Parathyroid adenoma (tissue), 2 donors: Measurements from ENCODE around the gene GALNT17.

Experiments used
- H2AFZ ChIP-seq: fragments of 300-600 bp; sonication (generic); one replicate; pipeline ENCODE4 v1.7.0; 2017; ENCODE audit warnings: antibody characterized with exemption, mild to moderate bottlenecking
- H3K27ac ChIP-seq: fragments of 300-600 bp; sonication (generic); one replicate; pipeline ENCODE4 v1.7.0; 2017
- H3K27me3 ChIP-seq: fragments of 300-600 bp; sonication (generic); one replicate; pipeline ENCODE4 v1.7.0; 2017; ENCODE audit warnings: low read length; ENCODE audit not compliant: control insufficient read depth, insufficient read depth
- H3K36me3 ChIP-seq: fragments of 300-600 bp; sonication (generic); one replicate; pipeline ENCODE4 v1.7.0; 2017; ENCODE audit warnings: low read length; ENCODE audit not compliant: control insufficient read depth, insufficient read depth
- H3K4me1 ChIP-seq: fragments of 300-600 bp; sonication (generic); one replicate; pipeline ENCODE4 v1.7.0; 2017; ENCODE audit warnings: control low read depth
- H3K4me2 ChIP-seq: fragments of 300-600 bp; sonication (generic); one replicate; pipeline ENCODE4 v1.7.0; 2017; ENCODE audit warnings: low read length
- H3K4me3 ChIP-seq: fragments of 300-600 bp; sonication (generic); one replicate; pipeline ENCODE4 v1.7.0; 2017; ENCODE audit warnings: low read depth, low read length
- H3K79me2 ChIP-seq: fragments of 300-600 bp; sonication (generic); one replicate; pipeline ENCODE4 v1.7.0; 2017; ENCODE audit warnings: control low read depth
- H3K9ac ChIP-seq: fragments of 300-600 bp; sonication (generic); one replicate; pipeline ENCODE4 v1.7.0; 2017; ENCODE audit warnings: mild to moderate bottlenecking
- H3K9me3 ChIP-seq: fragments of 300-600 bp; sonication (generic); one replicate; pipeline ENCODE4 v1.7.0; 2017; ENCODE audit warnings: low read length; ENCODE audit not compliant: control insufficient read depth
- CTCF ChIP-seq: fragments of 300-600 bp; sonication (generic); IDR thresholded peaks from one replicate; pipeline ENCODE4 v1.7.0; 2017; ENCODE audit warnings: antibody characterized with exemption, mild to moderate bottlenecking
- donor health status: primary hyperparathyroidism.

Gene GALNT17

GRCh38 chr7:71313553-71313952 lies 181.6 kb downstream of the GALNT17 start:
- Histone ChIP-seq H2AFZ (no peak overlapping the region), H3K4me1 (no peaks in the 10 kb centered on the region), H3K9me3 (no peaks in the 10 kb centered on the region), H3K9ac (no peak overlapping the region), H3K4me3 (no peak overlapping the region), H3K4me2 (no peak overlapping the region), H3K27me3 (no peaks in the 10 kb centered on the region), H3K27ac (no peak overlapping the region), H3K36me3 (no peaks in the 10 kb centered on the region), H3K79me2 (no peaks in the 10 kb centered on the region)
- TF ChIP-seq CTCF: no peak

- H3K9ac ChIP-seq: no peak overlapping the region
- no peak overlapping the region for H2AFZ ChIP-seq
- H3K36me3 ChIP-seq: no peaks in the 10 kb centered on the region
- TF ChIP-seq CTCF: no peak
- H3K9me3 ChIP-seq: no peaks in the 10 kb centered on the region
- no peaks in the 10 kb centered on the region for H3K27me3 ChIP-seq
- no peaks in the 10 kb centered on the region for H3K79me2 ChIP-seq
- H3K4me3 ChIP-seq: no peak overlapping the region
- no peaks in the 10 kb centered on the region for H3K4me1 ChIP-seq
- no peak overlapping the region for H3K27ac ChIP-seq
- no peak overlapping the region for H3K4me2 ChIP-seq
These were observed 189.0 kb downstream of the GALNT17 start for GRCh38 chr7:71320916-71321315.

- no peak overlapping the region for H3K4me3 ChIP-seq
- H3K9ac ChIP-seq: no peak overlapping the region
- H3K4me2 ChIP-seq: no peak overlapping the region
- H3K36me3 ChIP-seq: no peaks in the 10 kb centered on the region
- no peak overlapping the region for H2AFZ ChIP-seq
- H3K79me2 ChIP-seq: no peaks in the 10 kb centered on the region
- no peak for TF ChIP-seq CTCF
- no peaks in the 10 kb centered on the region for H3K4me1 ChIP-seq
- H3K27me3 ChIP-seq: no peaks in the 10 kb centered on the region
- no peaks in the 10 kb centered on the region for H3K9me3 ChIP-seq
- H3K27ac ChIP-seq: no peak overlapping the region
These were observed 190.3 kb downstream of the GALNT17 start for GRCh38 chr7:71322201-71322600.

- no peak overlapping the region for H3K4me3 ChIP-seq
- no peak overlapping the region for H2AFZ ChIP-seq
- TF ChIP-seq CTCF: no peak
- H3K4me2 ChIP-seq: no peak overlapping the region
- H3K4me1 ChIP-seq: no peaks in the 10 kb centered on the region
- no peak overlapping the region for H3K27ac ChIP-seq
- no peaks in the 10 kb centered on the region for H3K27me3 ChIP-seq
- H3K9ac ChIP-seq: no peak overlapping the region
- H3K36me3 ChIP-seq: no peaks in the 10 kb centered on the region
- no peaks in the 10 kb centered on the region for H3K79me2 ChIP-seq
- H3K9me3 ChIP-seq: no peaks in the 10 kb centered on the region
These were observed 191.8 kb downstream of the GALNT17 start for GRCh38 chr7:71323726-71324125.

- H3K27me3 ChIP-seq: no peaks in the 10 kb centered on the region
- H3K4me2 ChIP-seq: no peak overlapping the region
- no peak overlapping the region for H3K27ac ChIP-seq
- TF ChIP-seq CTCF: no peak
- H3K9me3 ChIP-seq: no peaks in the 10 kb centered on the region
- no peaks in the 10 kb centered on the region for H3K79me2 ChIP-seq
- no peak overlapping the region for H2AFZ ChIP-seq
- no peak overlapping the region for H3K4me3 ChIP-seq
- no peak overlapping the region for H3K9ac ChIP-seq
- no peaks in the 10 kb centered on the region for H3K36me3 ChIP-seq
- H3K4me1 ChIP-seq: no peaks in the 10 kb centered on the region
These were observed 193.2 kb downstream of the GALNT17 start for GRCh38 chr7:71325151-71325550.
